ENCODE measurements around the gene NCAPD3. TPM values are rescaled to one million over a fixed set of nuclear protein-coding genes. Genes with fewer than 3 reads are reported as not detected.
A peak's percentile ranks its signal among the peaks of the same experiment; 100 is the strongest.

Gene NCAPD3
- total and polyA plus RNA-seq, 2 of the 13 experiments (the other 11 are each of a cell fraction or from before 2014, with no cell fraction given) = 20.7 to 25.6 TPM

GRCh38 chr11:134272381-134273316 is 48.9 kb upstream of the NCAPD3 start (continued):
- TF ChIP-seq MEF2D (CRISPR knock-in tag; IDR thresholded peaks at IDR 0.05) = peak; percentile 55; the same call in 1 of the 2 replicates
- TF ChIP-seq HOXA7 (CRISPR knock-in tag; IDR thresholded peaks at IDR 0.05) = no peak
- peak; percentile 72; the same call in 1 of the 2 replicates for TF ChIP-seq ZGPAT (CRISPR knock-in tag; IDR thresholded peaks at IDR 0.05)
- peak; percentile 51; the same call in 1 of the 2 replicates for TF ChIP-seq HNF1B (CRISPR knock-in tag; IDR thresholded peaks at IDR 0.05)
- peak; percentile 72 for TF ChIP-seq MYC (CRISPR knock-in tag; IDR thresholded peaks at IDR 0.05; ENCODE audit: borderline replicate concordance)
- TF ChIP-seq SOX5 (CRISPR knock-in tag; IDR thresholded peaks at IDR 0.05; ENCODE audit: borderline replicate concordance) = 0 out of 2 replicates have a peak, but pooled peaks have one; percentile 38
- peak; percentile 79 for TF ChIP-seq FOXA3 (CRISPR knock-in tag; IDR thresholded peaks at IDR 0.05)
- TF ChIP-seq ZNF574 (CRISPR knock-in tag; IDR thresholded peaks at IDR 0.05) = peak; percentile 37; the same call in 1 of the 2 replicates
- peak; percentile 58; the same call in 1 of the 2 replicates for TF ChIP-seq MXD4 (CRISPR knock-in tag; IDR thresholded peaks at IDR 0.05)
- peak; percentile 81 for TF ChIP-seq BHLHE40 (IDR thresholded peaks at IDR 0.05; ENCODE audit: low read length)
- peak in 1 of 2 experiments; percentile 60; a peak in 1 of 4 replicates for TF ChIP-seq KLF16 (CRISPR knock-in tag; IDR thresholded peaks at IDR 0.05)
- 0 out of 2 replicates have a peak, but pooled peaks have one; percentile 39 for TF ChIP-seq MYPOP (CRISPR knock-in tag; IDR thresholded peaks at IDR 0.05)
- peak; percentile 65; the same call in 1 of the 2 replicates for TF ChIP-seq MEIS2 (CRISPR knock-in tag; IDR thresholded peaks at IDR 0.05)
- TF ChIP-seq FOXA1 (IDR thresholded peaks at IDR 0.05) = no peak
- TF ChIP-seq FOXA1 (CRISPR knock-in tag; IDR thresholded peaks at IDR 0.05) = peak; percentile 75
- peak; percentile 98 for TF ChIP-seq CREB1 (IDR thresholded peaks at IDR 0.05)
- peak; percentile 82 for TF ChIP-seq CREB1 (CRISPR knock-in tag; IDR thresholded peaks at IDR 0.05)
- 0 out of 2 replicates have a peak, but pooled peaks have one; percentile 15 for TF ChIP-seq PATZ1 (CRISPR knock-in tag; IDR thresholded peaks at IDR 0.05)
- TF ChIP-seq ATF7 (IDR thresholded peaks at IDR 0.05) = peak; percentile 83
- peak; percentile 86; the same call in 1 of the 2 replicates for TF ChIP-seq ATF7 (CRISPR knock-in tag; IDR thresholded peaks at IDR 0.05)
